Measurements from ENCODE around the gene NEK10. TPM values are rescaled to one million over a fixed set of nuclear protein-coding genes. Genes with fewer than 3 reads are reported as not detected.

Gene NEK10
- total and polyA plus RNA-seq, 2 of the 13 experiments (the other 11 are each of a cell fraction or from before 2014, with no cell fraction given), result 2.8 to 14.2 TPM

DNA sequence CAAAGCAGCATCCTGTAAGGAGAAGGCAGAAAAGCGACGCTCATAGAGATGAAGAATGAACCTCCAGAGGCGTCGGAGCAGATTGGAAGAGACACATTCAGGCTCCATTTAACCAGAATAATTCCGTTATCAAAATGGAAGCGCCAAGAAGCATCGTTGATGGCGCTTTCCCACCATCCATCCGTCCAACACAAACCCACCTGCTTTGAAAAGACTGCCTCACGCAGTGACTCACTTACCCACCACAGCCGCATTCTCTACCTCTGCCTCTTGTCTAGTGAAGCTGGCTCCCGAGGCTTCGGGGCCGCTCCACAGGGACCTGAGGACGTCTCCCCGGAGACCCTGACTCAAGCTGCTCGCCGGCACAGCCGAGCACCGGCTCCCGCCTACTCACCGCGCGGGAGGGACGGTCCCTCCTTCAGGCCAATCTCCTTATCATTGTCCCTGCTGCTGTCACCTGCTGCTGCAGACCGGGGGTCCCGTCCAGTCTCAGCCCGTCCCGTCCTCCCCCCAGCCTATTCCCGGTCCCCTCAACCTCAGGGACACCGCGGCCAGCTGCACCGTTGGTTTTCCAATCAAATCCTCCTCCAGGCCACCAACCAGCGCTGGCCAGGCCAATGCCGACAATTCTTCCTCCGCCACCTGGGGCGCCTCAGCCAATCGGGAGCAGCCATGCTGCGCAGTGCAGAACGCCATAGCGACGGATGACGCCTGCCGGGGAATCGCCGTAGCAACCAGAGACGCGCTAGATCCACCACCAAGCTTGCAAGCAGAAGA, at the start of gene NEK10 (continued):
- TF ChIP-seq, protein P1, sequence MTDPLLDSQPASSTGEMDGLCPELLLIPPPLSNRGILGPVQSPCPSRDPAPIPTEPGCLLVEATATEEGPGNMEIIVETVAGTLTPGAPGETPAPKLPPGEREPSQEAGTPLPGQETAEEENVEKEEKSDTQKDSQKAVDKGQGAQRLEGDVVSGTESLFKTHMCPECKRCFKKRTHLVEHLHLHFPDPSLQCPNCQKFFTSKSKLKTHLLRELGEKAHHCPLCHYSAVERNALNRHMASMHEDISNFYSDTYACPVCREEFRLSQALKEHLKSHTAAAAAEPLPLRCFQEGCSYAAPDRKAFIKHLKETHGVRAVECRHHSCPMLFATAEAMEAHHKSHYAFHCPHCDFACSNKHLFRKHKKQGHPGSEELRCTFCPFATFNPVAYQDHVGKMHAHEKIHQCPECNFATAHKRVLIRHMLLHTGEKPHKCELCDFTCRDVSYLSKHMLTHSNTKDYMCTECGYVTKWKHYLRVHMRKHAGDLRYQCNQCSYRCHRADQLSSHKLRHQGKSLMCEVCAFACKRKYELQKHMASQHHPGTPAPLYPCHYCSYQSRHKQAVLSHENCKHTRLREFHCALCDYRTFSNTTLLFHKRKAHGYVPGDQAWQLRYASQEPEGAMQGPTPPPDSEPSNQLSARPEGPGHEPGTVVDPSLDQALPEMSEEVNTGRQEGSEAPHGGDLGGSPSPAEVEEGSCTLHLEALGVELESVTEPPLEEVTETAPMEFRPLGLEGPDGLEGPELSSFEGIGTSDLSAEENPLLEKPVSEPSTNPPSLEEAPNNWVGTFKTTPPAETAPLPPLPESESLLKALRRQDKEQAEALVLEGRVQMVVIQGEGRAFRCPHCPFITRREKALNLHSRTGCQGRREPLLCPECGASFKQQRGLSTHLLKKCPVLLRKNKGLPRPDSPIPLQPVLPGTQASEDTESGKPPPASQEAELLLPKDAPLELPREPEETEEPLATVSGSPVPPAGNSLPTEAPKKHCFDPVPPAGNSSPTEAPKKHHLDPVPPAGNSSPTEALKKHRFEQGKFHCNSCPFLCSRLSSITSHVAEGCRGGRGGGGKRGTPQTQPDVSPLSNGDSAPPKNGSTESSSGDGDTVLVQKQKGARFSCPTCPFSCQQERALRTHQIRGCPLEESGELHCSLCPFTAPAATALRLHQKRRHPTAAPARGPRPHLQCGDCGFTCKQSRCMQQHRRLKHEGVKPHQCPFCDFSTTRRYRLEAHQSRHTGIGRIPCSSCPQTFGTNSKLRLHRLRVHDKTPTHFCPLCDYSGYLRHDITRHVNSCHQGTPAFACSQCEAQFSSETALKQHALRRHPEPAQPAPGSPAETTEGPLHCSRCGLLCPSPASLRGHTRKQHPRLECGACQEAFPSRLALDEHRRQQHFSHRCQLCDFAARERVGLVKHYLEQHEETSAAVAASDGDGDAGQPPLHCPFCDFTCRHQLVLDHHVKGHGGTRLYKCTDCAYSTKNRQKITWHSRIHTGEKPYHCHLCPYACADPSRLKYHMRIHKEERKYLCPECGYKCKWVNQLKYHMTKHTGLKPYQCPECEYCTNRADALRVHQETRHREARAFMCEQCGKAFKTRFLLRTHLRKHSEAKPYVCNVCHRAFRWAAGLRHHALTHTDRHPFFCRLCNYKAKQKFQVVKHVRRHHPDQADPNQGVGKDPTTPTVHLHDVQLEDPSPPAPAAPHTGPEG (CRISPR knock-in tag; IDR thresholded peaks at IDR 0.05), result no peak
- TF ChIP-seq JUNB (CRISPR knock-in tag; IDR thresholded peaks at IDR 0.05; ENCODE audit: borderline replicate concordance) (no peak), HDAC1 (CRISPR knock-in tag; IDR thresholded peaks at IDR 0.05) (peak; percentile 99), HOXA3 (CRISPR knock-in tag; IDR thresholded peaks at IDR 0.05) (peak; percentile 62), ZNF501 (CRISPR knock-in tag; IDR thresholded peaks at IDR 0.05) (peak; percentile 76), RAD21 (CRISPR knock-in tag; IDR thresholded peaks at IDR 0.05) (no peak), ZSCAN25 (CRISPR knock-in tag; IDR thresholded peaks at IDR 0.05) (0 out of 2 replicates have a peak, but pooled peaks have one; percentile 35), ZBTB7A (CRISPR knock-in tag; IDR thresholded peaks at IDR 0.05) (no peak), AHR (CRISPR knock-in tag; IDR thresholded peaks at IDR 0.05) (no peak), ZNF543 (CRISPR knock-in tag; IDR thresholded peaks at IDR 0.05) (no peak), NFYB (CRISPR knock-in tag; IDR thresholded peaks at IDR 0.05) (peak; percentile 98)
- TF ChIP-seq, protein P2, sequence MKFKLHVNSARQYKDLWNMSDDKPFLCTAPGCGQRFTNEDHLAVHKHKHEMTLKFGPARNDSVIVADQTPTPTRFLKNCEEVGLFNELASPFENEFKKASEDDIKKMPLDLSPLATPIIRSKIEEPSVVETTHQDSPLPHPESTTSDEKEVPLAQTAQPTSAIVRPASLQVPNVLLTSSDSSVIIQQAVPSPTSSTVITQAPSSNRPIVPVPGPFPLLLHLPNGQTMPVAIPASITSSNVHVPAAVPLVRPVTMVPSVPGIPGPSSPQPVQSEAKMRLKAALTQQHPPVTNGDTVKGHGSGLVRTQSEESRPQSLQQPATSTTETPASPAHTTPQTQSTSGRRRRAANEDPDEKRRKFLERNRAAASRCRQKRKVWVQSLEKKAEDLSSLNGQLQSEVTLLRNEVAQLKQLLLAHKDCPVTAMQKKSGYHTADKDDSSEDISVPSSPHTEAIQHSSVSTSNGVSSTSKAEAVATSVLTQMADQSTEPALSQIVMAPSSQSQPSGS (CRISPR knock-in tag; IDR thresholded peaks at IDR 0.05), result peak; percentile 73
- TF ChIP-seq, protein P3, sequence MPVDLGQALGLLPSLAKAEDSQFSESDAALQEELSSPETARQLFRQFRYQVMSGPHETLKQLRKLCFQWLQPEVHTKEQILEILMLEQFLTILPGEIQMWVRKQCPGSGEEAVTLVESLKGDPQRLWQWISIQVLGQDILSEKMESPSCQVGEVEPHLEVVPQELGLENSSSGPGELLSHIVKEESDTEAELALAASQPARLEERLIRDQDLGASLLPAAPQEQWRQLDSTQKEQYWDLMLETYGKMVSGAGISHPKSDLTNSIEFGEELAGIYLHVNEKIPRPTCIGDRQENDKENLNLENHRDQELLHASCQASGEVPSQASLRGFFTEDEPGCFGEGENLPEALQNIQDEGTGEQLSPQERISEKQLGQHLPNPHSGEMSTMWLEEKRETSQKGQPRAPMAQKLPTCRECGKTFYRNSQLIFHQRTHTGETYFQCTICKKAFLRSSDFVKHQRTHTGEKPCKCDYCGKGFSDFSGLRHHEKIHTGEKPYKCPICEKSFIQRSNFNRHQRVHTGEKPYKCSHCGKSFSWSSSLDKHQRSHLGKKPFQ (CRISPR knock-in tag; IDR thresholded peaks at IDR 0.05; ENCODE audit: insufficient replicate concordance), result no peak
- TF ChIP-seq, protein P4, sequence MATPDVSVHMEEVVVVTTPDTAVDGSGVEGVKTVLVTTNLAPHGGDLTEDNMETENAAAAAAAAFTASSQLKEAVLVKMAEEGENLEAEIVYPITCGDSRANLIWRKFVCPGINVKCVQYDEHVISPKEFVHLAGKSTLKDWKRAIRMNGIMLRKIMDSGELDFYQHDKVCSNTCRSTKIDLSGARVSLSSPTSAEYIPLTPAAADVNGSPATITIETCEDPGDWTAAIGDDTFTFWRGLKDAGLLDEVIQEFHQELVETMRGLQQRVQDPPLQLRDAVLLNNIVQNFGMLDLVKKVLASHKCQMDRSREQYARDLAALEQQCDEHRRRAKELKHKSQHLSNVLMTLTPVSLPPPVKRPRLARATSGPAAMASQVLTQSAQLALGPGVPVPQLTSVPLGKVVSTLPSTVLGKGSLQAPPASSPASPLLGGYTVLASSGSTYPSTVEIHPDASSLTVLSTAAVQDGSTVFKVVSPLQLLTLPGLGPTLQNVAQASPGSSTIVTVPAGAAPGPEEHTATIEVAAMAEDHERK (CRISPR knock-in tag; IDR thresholded peaks at IDR 0.05; ENCODE audit: low read depth), result no peak
- TF ChIP-seq, protein P5, sequence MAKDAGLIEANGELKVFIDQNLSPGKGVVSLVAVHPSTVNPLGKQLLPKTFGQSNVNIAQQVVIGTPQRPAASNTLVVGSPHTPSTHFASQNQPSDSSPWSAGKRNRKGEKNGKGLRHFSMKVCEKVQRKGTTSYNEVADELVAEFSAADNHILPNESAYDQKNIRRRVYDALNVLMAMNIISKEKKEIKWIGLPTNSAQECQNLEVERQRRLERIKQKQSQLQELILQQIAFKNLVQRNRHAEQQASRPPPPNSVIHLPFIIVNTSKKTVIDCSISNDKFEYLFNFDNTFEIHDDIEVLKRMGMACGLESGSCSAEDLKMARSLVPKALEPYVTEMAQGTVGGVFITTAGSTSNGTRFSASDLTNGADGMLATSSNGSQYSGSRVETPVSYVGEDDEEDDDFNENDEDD (CRISPR knock-in tag; IDR thresholded peaks at IDR 0.05; ENCODE audit: borderline replicate concordance), result peak; percentile 70; the same call in 1 of the 2 replicates
- TF ChIP-seq, protein P6, sequence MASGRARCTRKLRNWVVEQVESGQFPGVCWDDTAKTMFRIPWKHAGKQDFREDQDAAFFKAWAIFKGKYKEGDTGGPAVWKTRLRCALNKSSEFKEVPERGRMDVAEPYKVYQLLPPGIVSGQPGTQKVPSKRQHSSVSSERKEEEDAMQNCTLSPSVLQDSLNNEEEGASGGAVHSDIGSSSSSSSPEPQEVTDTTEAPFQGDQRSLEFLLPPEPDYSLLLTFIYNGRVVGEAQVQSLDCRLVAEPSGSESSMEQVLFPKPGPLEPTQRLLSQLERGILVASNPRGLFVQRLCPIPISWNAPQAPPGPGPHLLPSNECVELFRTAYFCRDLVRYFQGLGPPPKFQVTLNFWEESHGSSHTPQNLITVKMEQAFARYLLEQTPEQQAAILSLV (CRISPR knock-in tag; IDR thresholded peaks at IDR 0.05; ENCODE audit: borderline replicate concordance), result 0 out of 2 replicates have a peak, but pooled peaks have one; percentile 21

Data from HepG2 (cell line).